ENCODE measurements around the gene SH3RF3. TPM values are rescaled to one million over a fixed set of nuclear protein-coding genes. Genes with fewer than 3 reads are reported as not detected.

The SH3RF3 gene
- total RNA-seq, 2 donors from 2014 or later: 1.4 to 17.0 TPM

DNA sequence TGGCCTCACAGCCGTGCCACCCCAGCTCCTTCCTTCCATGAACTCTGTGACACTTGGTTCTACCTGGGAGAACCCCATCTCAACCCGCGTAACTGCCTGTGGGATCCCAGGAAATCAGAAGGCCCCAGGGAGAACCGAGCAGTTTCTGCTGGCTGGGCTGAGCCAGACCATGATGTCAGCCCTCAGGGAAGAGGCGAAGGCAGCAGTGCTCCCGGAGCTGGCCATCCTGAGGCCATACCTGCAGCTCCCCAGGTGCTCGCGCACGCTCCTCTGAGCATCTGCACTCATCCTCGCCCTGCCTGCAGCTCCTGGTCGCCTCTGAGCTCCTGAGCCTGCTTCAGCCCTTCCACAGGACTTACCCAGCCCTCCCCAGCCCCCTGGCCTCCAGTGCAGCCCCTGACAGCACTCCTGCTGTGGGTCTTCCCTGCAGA is 298.7 kb downstream of the SH3RF3 start:
- no peaks in the 10 kb centered on the region for H3K4me1 ChIP-seq (replicated peaks)

DNA sequence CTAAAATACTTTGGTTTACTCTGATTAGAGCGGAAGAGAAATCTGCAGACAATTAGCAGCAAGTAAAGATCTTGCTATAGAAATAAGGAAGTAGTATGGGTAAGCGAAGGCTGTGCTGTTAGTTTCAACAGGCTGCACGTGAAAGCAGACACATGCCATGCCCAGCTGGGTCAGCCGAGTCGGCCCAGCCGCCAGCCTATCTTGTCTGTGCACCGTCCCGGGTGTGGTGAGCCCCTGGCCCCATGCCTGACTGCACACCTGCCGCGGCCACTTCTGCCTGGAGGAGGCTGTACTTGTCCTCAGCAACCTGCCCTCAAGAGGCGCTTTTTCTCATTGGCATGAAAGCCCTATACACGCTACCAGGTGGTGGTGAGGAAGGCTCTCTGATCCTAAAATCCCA is 299.3 kb downstream of the SH3RF3 start:
- no peak for DNase-seq (ENCODE audit: low spot score)
- Histone ChIP-seq H3K27me3 (replicated peaks; ENCODE audit: insufficient read depth) (no peaks in the 10 kb centered on the region), H3K4me1 (replicated peaks) (no peaks in the 10 kb centered on the region), H3K36me3 (no peaks in the 10 kb centered on the region), H3K27ac (no peak overlapping the region), H3K9me3 (no peaks in the 10 kb centered on the region), H3K4me3 (no peak overlapping the region)
- 89% methylated on average over 12 of the region's 12 CpGs for WGBS
- no peak for TF ChIP-seq POLR2AphosphoS5 (IDR thresholded peaks at IDR 0.05)
- TF ChIP-seq, protein P1, sequence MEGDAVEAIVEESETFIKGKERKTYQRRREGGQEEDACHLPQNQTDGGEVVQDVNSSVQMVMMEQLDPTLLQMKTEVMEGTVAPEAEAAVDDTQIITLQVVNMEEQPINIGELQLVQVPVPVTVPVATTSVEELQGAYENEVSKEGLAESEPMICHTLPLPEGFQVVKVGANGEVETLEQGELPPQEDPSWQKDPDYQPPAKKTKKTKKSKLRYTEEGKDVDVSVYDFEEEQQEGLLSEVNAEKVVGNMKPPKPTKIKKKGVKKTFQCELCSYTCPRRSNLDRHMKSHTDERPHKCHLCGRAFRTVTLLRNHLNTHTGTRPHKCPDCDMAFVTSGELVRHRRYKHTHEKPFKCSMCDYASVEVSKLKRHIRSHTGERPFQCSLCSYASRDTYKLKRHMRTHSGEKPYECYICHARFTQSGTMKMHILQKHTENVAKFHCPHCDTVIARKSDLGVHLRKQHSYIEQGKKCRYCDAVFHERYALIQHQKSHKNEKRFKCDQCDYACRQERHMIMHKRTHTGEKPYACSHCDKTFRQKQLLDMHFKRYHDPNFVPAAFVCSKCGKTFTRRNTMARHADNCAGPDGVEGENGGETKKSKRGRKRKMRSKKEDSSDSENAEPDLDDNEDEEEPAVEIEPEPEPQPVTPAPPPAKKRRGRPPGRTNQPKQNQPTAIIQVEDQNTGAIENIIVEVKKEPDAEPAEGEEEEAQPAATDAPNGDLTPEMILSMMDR (IDR thresholded peaks at IDR 0.05): no peak
- TF ChIP-seq POLR2A (IDR thresholded peaks at IDR 0.05): no peak
- intact Hi-C loops (cut with DNase I): no loop called here

More for the DNA sequence above, 298.7 kb downstream of the SH3RF3 start:
- TF ChIP-seq POLR2AphosphoS5 (IDR thresholded peaks at IDR 0.05) (no peak), POLR2A (IDR thresholded peaks at IDR 0.05) (no peak)
- TF ChIP-seq, protein P1 (IDR thresholded peaks at IDR 0.05): no peak
- Histone ChIP-seq H3K9me3 (no peaks in the 10 kb centered on the region), H3K4me3 (no peak overlapping the region), H3K36me3 (no peaks in the 10 kb centered on the region), H3K27ac (no peak overlapping the region), H3K27me3 (replicated peaks; ENCODE audit: insufficient read depth) (no peaks in the 10 kb centered on the region)
- 92% methylated on average over 11 of the region's 11 CpGs for WGBS
- DNase-seq (ENCODE audit: low spot score): no peak
- intact Hi-C loops (cut with DNase I): no loop called here

DNA sequence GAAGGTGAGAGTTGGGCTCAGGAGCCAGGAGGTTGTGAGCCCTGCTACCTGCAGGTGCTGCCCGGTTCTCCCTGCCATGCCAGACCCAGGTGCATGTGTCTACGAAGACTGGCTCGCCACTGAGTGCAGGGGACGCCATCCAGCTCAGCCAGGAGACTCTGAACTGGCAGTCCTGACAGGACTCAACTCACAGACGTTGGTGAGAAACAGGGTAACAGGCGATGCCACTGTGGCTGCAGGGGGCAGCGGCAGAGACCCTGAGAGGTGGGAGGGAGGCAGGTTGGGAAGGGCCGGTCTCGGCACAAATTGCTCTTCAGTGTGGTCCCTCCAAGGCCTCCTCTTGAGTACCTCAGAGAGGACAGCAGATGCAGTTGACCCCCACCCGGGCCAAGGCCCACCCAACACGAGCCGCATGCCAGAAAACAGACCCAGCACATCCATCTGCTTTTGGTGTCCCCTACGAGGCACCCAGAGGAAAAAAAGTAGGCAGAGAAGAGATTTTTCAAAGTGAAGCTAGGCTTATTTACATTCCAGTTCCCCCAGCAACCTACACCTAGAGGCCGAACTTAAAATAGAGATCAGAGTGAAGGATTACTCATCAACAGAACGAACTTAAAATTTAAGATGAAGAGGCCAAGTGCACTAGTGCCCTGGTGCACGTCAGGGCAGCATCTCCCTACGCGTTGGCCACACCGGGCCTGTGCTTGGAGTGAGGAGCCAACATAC is 300.0 kb downstream of the SH3RF3 start:
- Histone ChIP-seq H3K36me3 (no peaks in the 10 kb centered on the region), H3K27me3 (replicated peaks; ENCODE audit: insufficient read depth) (no peaks in the 10 kb centered on the region), H3K9me3 (no peaks in the 10 kb centered on the region), H3K4me3 (no peak overlapping the region), H3K27ac (no peak overlapping the region), H3K4me1 (replicated peaks) (no peaks in the 10 kb centered on the region)
- DNase-seq (ENCODE audit: low spot score): no peak
- TF ChIP-seq, protein P1 (IDR thresholded peaks at IDR 0.05): no peak
- WGBS: 85% methylated on average over 19 of the region's 19 CpGs
- intact Hi-C loops (cut with DNase I): no loop called here

- WGBS: 95% methylated on average over 16 of the region's 18 CpGs
- intact Hi-C loops (cut with DNase I): no loop called here
- no peaks in the 10 kb centered on the region for H3K9me3 ChIP-seq
- H3K27ac ChIP-seq: no peak overlapping the region
- TF ChIP-seq, protein P1 (IDR thresholded peaks at IDR 0.05): no peak
- TF ChIP-seq POLR2A (IDR thresholded peaks at IDR 0.05) (no peak), POLR2AphosphoS5 (IDR thresholded peaks at IDR 0.05) (no peak)
- no peaks in the 10 kb centered on the region for H3K36me3 ChIP-seq
- H3K4me1 ChIP-seq (replicated peaks): no peaks in the 10 kb centered on the region
- DNase-seq (ENCODE audit: low spot score): no peak
- H3K27me3 ChIP-seq (replicated peaks; ENCODE audit: insufficient read depth): no peaks in the 10 kb centered on the region
- no peak overlapping the region for H3K4me3 ChIP-seq
Measured at GRCh38 chr2:109429567-109430328, 300.7 kb downstream of the SH3RF3 start.

DNA sequence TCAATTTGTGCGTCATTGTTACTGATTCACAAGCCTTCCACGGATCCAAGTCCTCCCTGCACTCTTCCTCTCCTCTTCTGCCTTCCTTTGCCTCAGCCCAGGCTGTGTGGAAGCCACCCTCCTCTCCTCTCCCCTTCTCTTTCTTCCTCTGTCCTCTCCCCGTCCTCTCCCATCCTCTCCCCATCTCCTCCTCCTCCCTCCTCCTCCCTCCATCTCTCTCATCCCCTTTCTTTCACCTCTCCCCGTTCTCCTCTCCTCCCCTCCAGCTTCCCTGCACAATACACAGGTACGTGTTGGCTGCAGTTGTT is 301.3 kb downstream of the SH3RF3 start:
- 92% methylated on average over 5 of the region's 5 CpGs for WGBS
- no peak for TF ChIP-seq POLR2AphosphoS5 (IDR thresholded peaks at IDR 0.05)
- TF ChIP-seq POLR2A (IDR thresholded peaks at IDR 0.05): no peak
- Histone ChIP-seq H3K4me1 (replicated peaks) (no peaks in the 10 kb centered on the region), H3K27me3 (replicated peaks; ENCODE audit: insufficient read depth) (no peaks in the 10 kb centered on the region), H3K27ac (no peak overlapping the region), H3K9me3 (no peaks in the 10 kb centered on the region), H3K36me3 (no peaks in the 10 kb centered on the region), H3K4me3 (no peak overlapping the region)
- intact Hi-C loops (cut with DNase I): no loop called here
- no peak for DNase-seq (ENCODE audit: low spot score)
